GM19023 (cell line): ENCODE measurements around the gene PPP1R12C.
"Not testable (repeated sequence)": the region's sequence is repeated elsewhere in the genome, so short reads cannot be mapped to it uniquely, and the experiment has no call there.

Experiments
- ATAC-seq: cut with Tn5 transposase; IDR thresholded peaks from one replicate; pipeline ENCODE4 v1.9.1; 2021; ENCODE audit warnings: mild to moderate bottlenecking, moderate library complexity; ENCODE audit not compliant: unreplicated experiment

PPP1R12C gene

GRCh38 chr19:55116859-55117662 is at the start of gene PPP1R12C:
Gene PPP1R12C (minus strand): TSS chr19:55117637. CDS start chr19:55117543, 94 bp downstream.
- ATAC-seq: peak; percentile 11

GRCh38 chr19:55166530-55167268 is 49.3 kb upstream of the PPP1R12C start, which contains the start of gene DNAAF3:
Gene DNAAF3 (minus strand): TSS chr19:55166613. CDS start chr19:55166413, 200 bp downstream.
- no peak for ATAC-seq

DNA sequence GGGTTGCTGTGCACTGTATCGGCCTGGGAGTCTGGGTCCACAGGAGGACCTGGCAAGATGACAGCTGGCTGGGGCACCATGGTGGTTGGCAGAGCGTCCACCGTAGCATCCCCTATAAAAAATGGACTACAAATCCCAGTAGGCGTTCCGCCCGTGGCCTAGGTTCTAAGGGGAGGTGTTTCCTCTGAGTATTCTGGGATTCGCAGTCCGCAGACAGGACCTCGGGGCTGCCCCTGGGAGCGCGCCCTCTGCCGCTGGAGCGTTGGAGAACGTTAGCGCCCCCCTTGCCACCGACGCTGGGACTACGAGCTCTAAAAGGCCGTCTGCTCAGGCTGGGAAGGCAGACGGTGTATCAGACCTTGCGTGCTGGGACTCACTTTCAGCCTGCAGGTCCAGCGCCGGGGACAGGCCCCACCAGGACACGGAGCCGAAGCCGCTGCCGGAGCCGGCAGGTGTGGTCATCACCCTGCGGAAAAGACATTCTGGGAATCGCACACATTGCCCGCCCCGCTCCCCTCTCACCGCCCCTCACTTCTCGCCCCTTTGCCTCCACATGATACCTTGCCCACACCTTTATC is 48.6 kb upstream of the PPP1R12C start:
- no peak for ATAC-seq

- ATAC-seq: no peak
These were observed 44.3 kb upstream of the PPP1R12C start for GRCh38 chr19:55161571-55162322.

- no peak for ATAC-seq
These were observed 43.5 kb upstream of the PPP1R12C start for GRCh38 chr19:55160986-55161365.

DNA sequence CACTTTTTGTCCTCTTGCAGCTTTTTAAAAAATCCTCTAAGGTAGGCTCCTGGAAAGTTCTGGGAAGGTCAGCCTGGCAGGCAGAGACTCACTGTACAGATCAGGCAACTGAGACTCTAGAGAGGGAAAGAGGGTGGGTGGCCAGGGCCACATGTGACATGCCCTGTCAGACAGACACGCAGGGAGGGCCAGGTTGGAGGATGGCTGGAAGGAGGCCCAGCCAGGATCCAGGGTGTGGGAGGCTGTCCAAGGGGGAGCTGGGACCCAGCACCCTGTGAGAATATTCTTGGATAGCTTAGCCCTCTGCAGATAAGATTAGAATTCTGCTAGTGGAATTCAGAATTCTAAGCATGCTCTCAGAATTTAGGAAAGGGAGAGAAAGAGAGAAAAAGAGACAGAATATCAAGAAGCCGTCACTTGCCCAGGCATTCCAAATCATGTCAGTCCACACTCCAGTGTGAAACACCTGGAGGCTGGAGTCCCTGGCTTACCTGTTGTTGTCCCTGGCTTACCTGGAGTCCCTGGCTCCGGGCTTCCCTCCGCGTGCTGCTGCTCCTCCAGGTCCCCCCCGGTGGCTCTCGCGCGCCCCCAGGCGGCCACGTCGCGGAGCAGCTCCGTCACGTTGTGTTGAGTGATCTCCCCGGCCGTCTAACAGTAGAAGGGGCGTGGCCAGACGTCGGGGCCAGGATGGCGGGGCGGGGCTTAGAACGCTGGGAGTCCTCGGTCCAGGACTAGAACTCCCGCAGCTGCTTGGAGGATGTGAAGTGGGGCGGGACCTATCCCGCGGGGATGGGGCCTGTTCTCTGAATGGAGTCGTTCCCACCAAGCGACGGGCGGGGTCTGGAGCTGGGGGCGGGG is 42.9 kb upstream of the PPP1R12C start:
- ATAC-seq: no peak

- ATAC-seq: no peak
These were observed 41.7 kb upstream of the PPP1R12C start for GRCh38 chr19:55158848-55159749.

DNA sequence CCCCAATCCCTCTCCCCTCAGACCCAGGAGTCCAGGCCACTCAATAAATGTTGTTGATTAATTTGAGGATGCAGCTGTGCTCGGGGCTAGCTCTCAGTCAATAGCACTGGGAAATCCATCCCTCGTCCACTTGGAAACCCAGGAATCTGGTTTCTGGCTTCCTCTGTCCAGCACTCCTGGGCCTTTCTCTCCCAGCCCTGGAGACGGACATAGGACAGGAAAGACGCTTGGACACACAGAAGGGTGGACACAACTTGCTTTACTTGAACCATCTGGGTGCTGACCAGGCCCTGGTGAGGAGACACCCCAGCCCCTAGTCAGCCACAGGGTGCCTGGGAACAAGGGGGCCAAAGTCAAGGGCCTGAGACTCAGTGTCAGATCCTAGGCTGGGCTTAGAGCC is 41.0 kb upstream of the PPP1R12C start:
- ATAC-seq: no peak

GRCh38 chr19:55157064-55157908 is 39.8 kb upstream of the PPP1R12C start, which contains the start of gene TNNI3:
Gene TNNI3 (minus strand): TSS chr19:55157732. CDS start chr19:55157589, 143 bp downstream.
- ATAC-seq: no peak

- no peak for ATAC-seq
These were observed 39.0 kb upstream of the PPP1R12C start for GRCh38 chr19:55156202-55157063.

DNA sequence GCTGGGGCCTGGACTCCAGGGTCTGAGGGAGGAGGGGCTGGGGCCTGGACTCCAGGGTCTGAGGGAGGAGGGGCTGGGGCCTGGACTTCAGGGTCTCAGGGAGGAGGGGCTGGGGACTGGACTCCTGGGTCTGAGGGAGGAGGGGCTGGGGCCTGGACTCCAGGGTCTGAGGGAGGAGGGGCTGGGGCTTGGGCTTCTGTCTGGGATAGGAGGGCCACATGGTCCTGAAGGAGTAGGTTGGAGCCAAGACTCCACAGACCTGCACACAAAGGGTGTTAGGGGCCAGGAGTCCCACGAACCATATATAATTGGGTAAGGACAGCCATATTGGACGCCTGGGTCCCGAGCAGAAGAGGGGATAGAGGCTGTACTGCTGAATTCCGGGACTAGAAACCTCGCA is 38.3 kb upstream of the PPP1R12C start:
- ATAC-seq: not testable (repeated sequence)

GRCh38 chr19:55153652-55154264 is 36.3 kb upstream of the PPP1R12C start:
- ATAC-seq: no peak

DNA sequence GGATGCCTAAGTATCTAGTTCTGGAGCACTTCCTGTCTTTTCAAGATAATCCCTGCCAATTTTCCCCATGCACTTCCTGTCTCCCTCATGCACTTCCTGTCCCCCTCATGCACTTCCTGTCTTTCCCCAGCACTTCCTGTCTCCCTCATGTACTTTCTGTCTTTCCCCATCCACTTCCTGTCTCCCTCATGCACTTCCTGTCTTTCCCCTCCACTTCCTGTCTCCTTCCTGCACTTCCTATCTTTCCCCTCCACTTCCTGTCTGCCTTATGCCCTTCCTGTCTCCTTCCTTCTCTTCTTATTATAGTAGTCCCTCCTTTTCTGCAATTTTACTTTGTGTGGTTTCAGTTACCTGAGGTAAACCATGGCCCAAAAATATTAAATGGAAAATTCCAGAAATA is 34.6 kb upstream of the PPP1R12C start:
- no peak for ATAC-seq

DNA sequence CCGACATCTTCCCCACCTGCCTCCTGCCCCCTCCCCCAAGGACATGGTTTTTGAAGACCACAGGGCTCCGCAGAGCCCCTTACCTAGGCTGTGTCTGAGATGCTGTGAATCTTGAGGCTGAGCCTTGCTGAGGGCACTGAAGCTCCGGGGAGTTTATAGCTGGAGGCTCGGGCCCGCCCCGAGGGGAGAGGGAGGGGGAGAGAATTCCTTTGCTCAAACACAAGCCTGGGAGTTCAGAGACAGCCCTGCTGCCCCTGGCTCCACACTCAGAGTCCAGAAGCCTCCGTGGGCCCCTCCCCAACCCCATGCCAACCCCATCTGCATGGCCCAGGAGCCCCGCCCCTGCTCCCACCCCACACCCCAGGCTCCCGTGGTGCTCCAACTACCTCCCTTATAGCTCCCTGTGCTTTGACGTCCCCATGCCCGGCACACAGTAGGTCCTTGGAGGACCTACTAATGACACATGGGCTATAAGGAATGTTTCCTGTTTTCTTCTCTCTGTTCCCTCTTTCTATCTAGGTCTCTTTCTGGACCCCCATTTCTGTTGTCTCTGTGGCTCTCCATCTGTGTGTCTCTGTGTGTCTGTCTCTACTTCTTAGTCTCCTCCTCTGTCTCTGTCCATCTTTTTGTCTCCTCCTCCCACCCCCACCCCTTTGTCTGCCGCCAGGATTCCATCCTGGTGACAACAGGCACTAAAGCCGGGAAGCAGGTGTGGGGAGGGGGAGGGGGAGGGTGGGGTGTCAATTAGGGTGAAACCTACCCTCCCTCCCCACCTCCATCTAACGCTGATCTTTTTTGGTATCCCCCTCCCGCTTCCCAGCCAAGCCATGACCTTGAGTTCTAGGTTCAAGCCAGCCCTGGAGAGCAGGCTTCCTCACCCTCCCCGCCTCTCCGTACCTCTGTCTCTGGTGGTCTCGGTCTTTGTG is 31.9 kb upstream of the PPP1R12C start, which contains the start of gene TNNT1:
Gene TNNT1 (minus strand): TSS at position 129 of the 926 bp plus-strand sequence. CDS start 2,049 bp downstream, outside the sequence.
- ATAC-seq: no peak

DNA sequence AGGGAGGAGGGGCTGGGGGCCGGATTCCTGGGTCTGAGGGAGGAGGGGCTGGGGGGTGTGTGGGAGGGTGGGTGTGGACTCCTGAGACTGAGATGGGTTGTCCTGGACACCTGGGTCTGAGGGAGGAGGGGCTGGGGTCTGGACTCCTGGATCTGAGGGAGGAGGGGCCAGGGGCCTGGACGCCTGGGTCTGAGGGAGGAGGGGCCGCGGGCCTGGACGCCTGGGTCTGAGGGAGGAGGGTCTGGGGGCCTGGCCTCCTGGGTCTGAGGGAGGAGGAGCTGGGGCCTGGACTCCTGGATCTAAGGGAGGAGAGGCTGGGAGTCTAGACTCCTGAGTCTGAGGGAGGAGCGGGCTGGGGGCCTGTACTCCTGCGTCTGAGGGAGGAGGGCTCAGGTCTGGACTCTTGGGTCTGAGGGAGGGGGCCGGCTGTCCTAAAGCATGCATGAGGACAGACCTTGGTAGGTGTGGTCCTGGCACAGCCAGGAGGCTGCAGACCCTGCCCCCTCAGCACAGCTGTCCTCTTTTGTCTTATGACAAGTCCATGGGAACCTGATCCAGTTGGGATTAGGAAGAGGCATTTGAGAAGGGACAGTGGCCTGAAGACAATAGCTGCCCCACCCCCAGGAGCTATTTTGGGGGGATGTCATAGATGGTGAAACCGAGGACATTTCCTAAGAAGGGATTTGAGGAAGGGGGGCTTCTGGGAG is 30.3 kb upstream of the PPP1R12C start:
- ATAC-seq: no peak
